ENCODE results near the gene ACTN4.

The ACTN4 gene

GRCh38 chr19:38774181-38774950 lies 126.9 kb downstream of the ACTN4 start:
- Mint-ChIP-seq H3K4me3 (no peak overlapping the region), H3K27ac (no peak overlapping the region)
- ATAC-seq (replicated peaks) = no peak

DNA sequence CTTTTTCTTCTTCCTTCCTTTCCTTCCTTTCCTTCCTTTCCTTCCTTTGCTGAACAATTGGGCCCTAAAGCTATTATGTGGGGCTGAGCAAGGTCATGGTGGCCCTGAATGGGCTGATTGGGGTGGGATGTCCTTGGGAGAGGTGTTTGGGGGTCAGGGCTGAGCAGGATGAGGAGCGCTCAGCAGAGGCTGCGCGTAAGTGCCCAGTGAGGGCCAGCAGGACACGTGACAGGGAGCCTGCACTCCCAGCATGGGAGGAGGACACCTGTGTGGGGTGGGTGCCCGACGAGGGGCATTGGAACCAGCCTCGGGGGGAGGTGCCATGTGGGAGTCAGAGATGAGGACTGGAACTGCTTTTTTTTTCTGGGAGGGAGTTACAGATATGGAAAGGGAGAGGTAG lies 131.3 kb downstream of the ACTN4 start:
- Mint-ChIP-seq H3K9me3 (no peaks in the 10 kb centered on the region), H3K4me1 (peaks cover 0 to 1% of the 10 kb centered on the region in 2 donors)

More at GRCh38 chr19:38774181-38774950, 126.9 kb downstream of the ACTN4 start:
- DNase-seq = no peak
- Mint-ChIP-seq H3K9me3 (no peaks in the 10 kb centered on the region), H3K27me3 (peaks cover 0 to 5% of the 10 kb centered on the region in 2 donors), H3K36me3 (no peaks in the 10 kb centered on the region), H3K4me1 (peaks cover 2 to 5% of the 10 kb centered on the region in 2 donors)

DNA sequence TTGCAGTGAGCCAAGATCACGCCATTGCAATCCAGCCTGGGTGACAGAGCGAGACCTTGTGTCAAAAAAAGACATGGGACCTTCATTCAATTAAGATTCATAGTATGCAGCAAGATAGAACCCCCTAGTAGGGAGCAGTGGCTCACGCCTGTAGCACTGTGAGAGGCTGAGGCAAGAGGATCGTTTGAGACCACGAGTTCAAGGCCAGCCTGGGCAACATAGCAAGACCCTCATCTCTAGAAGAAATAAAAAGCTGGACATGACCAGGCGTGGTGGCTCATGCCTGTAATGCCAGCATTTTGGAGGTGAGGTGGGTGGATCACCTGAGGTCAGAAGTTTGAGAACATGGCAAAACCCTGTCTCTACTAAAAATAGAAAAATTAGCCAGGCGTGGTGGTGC lies 133.0 kb downstream of the ACTN4 start:
- Mint-ChIP-seq H3K4me3 (no peak overlapping the region), H3K27me3 (peaks cover 6 to 10% of the 10 kb centered on the region in 2 donors), H3K9me3 (no peaks in the 10 kb centered on the region), H3K27ac (no peak overlapping the region), H3K4me1 (peaks cover 0 to 1% of the 10 kb centered on the region in 2 donors), H3K36me3 (no peaks in the 10 kb centered on the region)
- ATAC-seq (replicated peaks) (no peak), DNase-seq (no peak)

More for the DNA sequence above, 131.3 kb downstream of the ACTN4 start:
- Mint-ChIP-seq H3K4me3 (no peak overlapping the region), H3K27me3 (peaks cover 6 to 10% of the 10 kb centered on the region in 2 donors), H3K27ac (no peak overlapping the region), H3K36me3 (no peaks in the 10 kb centered on the region)
- ATAC-seq (replicated peaks) = no peak
- DNase-seq = no peak

GRCh38 chr19:38781058-38781457 lies 133.6 kb downstream of the ACTN4 start:
- peaks cover 6 to 10% of the 10 kb centered on the region in 2 donors for H3K27me3 Mint-ChIP-seq
- H3K36me3 Mint-ChIP-seq = no peaks in the 10 kb centered on the region
- H3K4me1 Mint-ChIP-seq = peaks cover 0 to 1% of the 10 kb centered on the region in 2 donors
- no peak overlapping the region for H3K4me3 Mint-ChIP-seq
- DNase-seq (no peak), ATAC-seq (replicated peaks) (no peak)
- no peaks in the 10 kb centered on the region for H3K9me3 Mint-ChIP-seq
- no peak overlapping the region for H3K27ac Mint-ChIP-seq
